GM19452 (cell line): Measurements from ENCODE around the gene FLCN.

ENCODE experiments used
- ATAC-seq: cut with Tn5 transposase; IDR thresholded peaks from one replicate; pipeline ENCODE4 v1.9.1; 2021; ENCODE audit not compliant: unreplicated experiment

The FLCN gene

DNA sequence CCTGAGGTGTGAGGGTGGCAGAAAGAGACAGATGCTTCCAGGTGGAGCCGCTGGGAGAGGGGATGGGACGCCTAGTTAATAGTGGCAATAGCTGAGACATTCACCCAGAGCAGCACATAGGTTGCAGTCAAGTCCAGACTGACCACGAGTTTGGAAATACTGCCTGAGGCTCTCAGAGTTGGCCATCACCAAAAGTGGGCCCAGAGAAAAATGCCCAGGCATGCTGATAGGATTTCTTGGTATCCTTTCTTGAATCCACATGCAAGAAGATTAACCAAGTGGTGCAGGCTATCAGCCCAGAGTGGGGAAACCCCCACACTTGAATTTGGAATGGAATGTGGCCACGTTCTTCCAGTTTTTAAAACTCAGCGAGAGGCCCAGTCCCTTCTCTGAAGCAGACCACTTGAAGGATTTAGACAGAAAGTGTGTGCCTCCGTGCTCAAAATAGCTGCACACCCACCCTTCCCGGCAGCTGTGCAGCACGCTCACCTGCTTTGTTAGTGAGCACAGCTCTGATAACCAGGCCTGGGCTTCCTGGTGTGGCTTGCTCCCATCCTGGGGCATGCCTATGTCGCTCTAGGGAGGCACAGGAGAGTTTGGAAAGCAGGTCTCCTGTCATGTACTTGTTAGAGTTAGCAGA, 66.5 kb downstream of the FLCN start:
- no peak for ATAC-seq

GRCh38 chr17:17169396-17169795, 67.6 kb downstream of the FLCN start:
- no peak for ATAC-seq

GRCh38 chr17:17168401-17168800, 68.6 kb downstream of the FLCN start:
- no peak for ATAC-seq

GRCh38 chr17:17167986-17168385, 69.0 kb downstream of the FLCN start:
- ATAC-seq, result no peak

GRCh38 chr17:17167356-17167755, 69.6 kb downstream of the FLCN start:
- ATAC-seq, result no peak

GRCh38 chr17:17166446-17166845, 70.5 kb downstream of the FLCN start:
- no peak for ATAC-seq

GRCh38 chr17:17165666-17166308, 71.2 kb downstream of the FLCN start:
- no peak for ATAC-seq

DNA sequence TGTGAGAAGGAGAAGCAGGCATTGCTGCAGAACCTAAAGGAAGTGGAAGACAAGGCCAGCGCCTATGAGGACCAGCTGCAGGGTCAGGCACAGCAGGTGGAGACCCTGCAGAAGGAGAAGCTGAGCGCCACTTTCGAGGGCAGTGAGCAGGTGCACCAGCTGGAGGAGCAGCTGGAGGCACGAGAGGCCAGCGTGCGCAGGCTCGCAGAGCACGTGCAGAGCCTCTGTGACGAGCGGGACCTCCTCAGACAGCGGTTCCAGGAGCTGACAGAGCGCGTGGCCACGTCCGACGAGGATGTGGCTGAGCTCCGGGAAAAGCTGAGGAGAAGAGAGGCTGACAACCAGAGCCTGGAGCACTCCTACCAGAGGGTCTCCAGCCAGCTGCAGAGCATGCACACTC, 72.3 kb downstream of the FLCN start:
- ATAC-seq, result no peak

DNA sequence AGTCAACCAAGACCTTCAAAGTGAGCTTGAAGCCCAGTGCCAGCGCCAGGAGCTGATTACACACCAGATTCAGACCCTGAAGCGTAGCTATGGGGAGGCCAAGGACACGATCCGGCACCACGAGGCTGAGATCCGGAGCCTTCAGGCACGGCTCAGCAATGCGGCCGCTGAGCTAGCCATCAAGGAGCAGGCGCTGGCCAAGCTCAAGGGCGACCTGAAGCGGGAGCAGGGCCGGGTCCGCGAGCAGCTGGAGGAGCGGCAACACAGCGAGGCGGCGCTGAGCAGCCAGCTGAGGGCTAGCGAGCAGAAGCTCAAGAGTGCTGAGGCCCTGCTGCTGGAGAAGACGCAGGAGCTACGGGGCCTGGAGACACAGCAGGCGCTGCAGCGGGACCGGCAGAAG, 72.8 kb downstream of the FLCN start:
- no peak for ATAC-seq
